Neural progenitor cell (in vitro differentiated cells): ENCODE data around the gene CAMK2A. TPM values are rescaled to one million over a fixed set of nuclear protein-coding genes. Genes with fewer than 3 reads are reported as not detected.
A peak's percentile ranks its signal among the peaks of the same experiment; 100 is the strongest.

ENCODE experiments used
- DNase-seq: peaks from one replicate; pipeline ENCODE4 v3.0.0-alpha.2; 2016; ENCODE audit warnings: low spot score
- H2AFZ ChIP-seq: fragments of 200-600 bp; sonication (generic); replicated peaks from 2 replicates; pipeline ENCODE4 v1.6.1; 2016; ENCODE audit warnings: antibody characterized with exemption
- H3F3A ChIP-seq: fragments of 200-600 bp; sonication (generic); 2 replicates; pipeline ENCODE4 v1.6.1; 2016; ENCODE audit warnings: antibody characterized with exemption, low read depth
- H3K27ac ChIP-seq: fragments of 200-600 bp; sonication (generic); 2 replicates; pipeline ENCODE4 v1.5.1; 2016; ENCODE audit warnings: mild to moderate bottlenecking
- H3K27me3 ChIP-seq: fragments of 200-600 bp; sonication (generic); 2 replicates; pipeline ENCODE4 v1.6.1; 2016; ENCODE audit warnings: mild to moderate bottlenecking, moderate library complexity
- H3K36me3 ChIP-seq: fragments of 200-600 bp; sonication (generic); 2 replicates; pipeline ENCODE4 v1.5.1; 2016
- H3K4me1 ChIP-seq: fragments of 200-600 bp; sonication (generic); 2 replicates; pipeline ENCODE4 v1.6.1; 2016; ENCODE audit warnings: mixed run types
- H3K4me2 ChIP-seq: fragments of 200-600 bp; sonication (generic); 2 replicates; pipeline ENCODE4 v1.6.1; 2016
- H3K4me3 ChIP-seq: fragments of 200-600 bp; sonication (generic); 2 replicates; pipeline ENCODE4 v1.5.1; 2016
- H3K79me2 ChIP-seq: fragments of 200-600 bp; sonication (generic); 2 replicates; pipeline ENCODE4 v1.6.1; 2016; ENCODE audit warnings: low read depth
- H3K9ac ChIP-seq: fragments of 200-600 bp; sonication (generic); 2 replicates; pipeline ENCODE4 v1.6.1; 2016
- H3K9me3 ChIP-seq: fragments of 200-600 bp; sonication (generic); 2 replicates; pipeline ENCODE4 v1.5.1; 2016; ENCODE audit warnings: low read depth
- H4K20me1 ChIP-seq: fragments of 200-600 bp; sonication (generic); 2 replicates; pipeline ENCODE4 v1.6.1; 2016; ENCODE audit warnings: low read depth
- H3K27ac Mint-ChIP-seq: 3 replicates; pipeline ENCODE4 v1.8.0; 2021; ENCODE audit warnings: mixed read lengths
- H3K27me3 Mint-ChIP-seq: 2 replicates; pipeline ENCODE4 v1.8.0; 2022; ENCODE audit warnings: low read depth, mild to moderate bottlenecking, inconsistent platforms, moderate library complexity, mixed read lengths; ENCODE audit not compliant: insufficient read depth
- H3K36me3 Mint-ChIP-seq: 3 replicates; pipeline ENCODE4 v1.8.0; 2021; ENCODE audit warnings: mixed read lengths
- H3K4me1 Mint-ChIP-seq: 3 replicates; pipeline ENCODE4 v1.8.0; 2021; ENCODE audit warnings: mixed read lengths
- H3K4me3 Mint-ChIP-seq: 3 replicates; pipeline ENCODE4 v1.8.0; 2021; ENCODE audit warnings: mild to moderate bottlenecking, moderate library complexity, mixed read lengths
- H3K9me3 Mint-ChIP-seq: 3 replicates; pipeline ENCODE4 v1.8.0; 2020; ENCODE audit warnings: mixed read lengths
- EZH2 ChIP-seq: fragments of 200-600 bp; sonication (generic); IDR thresholded peaks from 2 replicates; pipeline ENCODE4 v1.6.1; 2017; ENCODE audit warnings: antibody characterized with exemption, mild to moderate bottlenecking, moderate library complexity
- EZH2phosphoT487 ChIP-seq: fragments of 200-600 bp; sonication (generic); IDR thresholded peaks from 2 replicates; pipeline ENCODE4 v1.6.1; 2017; ENCODE audit warnings: antibody characterized with exemption
- total RNA-seq: library from RNA; depleted of rRNA; stranded (reverse); fragments of >200 nt; gene quantifications from 2 replicates; pipeline ENCODE4 v1.2.3, GENCODE V29; 2015; ENCODE audit warnings: low replicate concordance
- TF ChIP-seq, protein P1 (sequence below): fragments of 200-600 bp; sonication (generic); IDR thresholded peaks from 2 replicates; pipeline ENCODE4 v1.5.1; 2017; ENCODE audit warnings: antibody characterized with exemption, mild to moderate bottlenecking

CAMK2A gene
- total RNA-seq, 1 donor from 2014 or later: 0.09 TPM

- H4K20me1 ChIP-seq: no peaks in the 10 kb centered on the region
- H3K4me1 ChIP-seq: peaks cover 45% of the 10 kb centered on the region
- Mint-ChIP-seq H3K4me1 (peaks cover 76% of the 10 kb centered on the region), H3K4me3 (no peak overlapping the region), H3K36me3 (no peaks in the 10 kb centered on the region), H3K9me3 (no peaks in the 10 kb centered on the region), H3K27ac (peak overlapping the region; percentile 14), H3K27me3 (peaks cover 10% of the 10 kb centered on the region)
- no peak overlapping the region for H3K4me3 ChIP-seq
- DNase-seq: no peak
- H3K4me2 ChIP-seq: no peak overlapping the region
- H3F3A ChIP-seq: peaks cover 53% of the 10 kb centered on the region
- TF ChIP-seq, protein P1, sequence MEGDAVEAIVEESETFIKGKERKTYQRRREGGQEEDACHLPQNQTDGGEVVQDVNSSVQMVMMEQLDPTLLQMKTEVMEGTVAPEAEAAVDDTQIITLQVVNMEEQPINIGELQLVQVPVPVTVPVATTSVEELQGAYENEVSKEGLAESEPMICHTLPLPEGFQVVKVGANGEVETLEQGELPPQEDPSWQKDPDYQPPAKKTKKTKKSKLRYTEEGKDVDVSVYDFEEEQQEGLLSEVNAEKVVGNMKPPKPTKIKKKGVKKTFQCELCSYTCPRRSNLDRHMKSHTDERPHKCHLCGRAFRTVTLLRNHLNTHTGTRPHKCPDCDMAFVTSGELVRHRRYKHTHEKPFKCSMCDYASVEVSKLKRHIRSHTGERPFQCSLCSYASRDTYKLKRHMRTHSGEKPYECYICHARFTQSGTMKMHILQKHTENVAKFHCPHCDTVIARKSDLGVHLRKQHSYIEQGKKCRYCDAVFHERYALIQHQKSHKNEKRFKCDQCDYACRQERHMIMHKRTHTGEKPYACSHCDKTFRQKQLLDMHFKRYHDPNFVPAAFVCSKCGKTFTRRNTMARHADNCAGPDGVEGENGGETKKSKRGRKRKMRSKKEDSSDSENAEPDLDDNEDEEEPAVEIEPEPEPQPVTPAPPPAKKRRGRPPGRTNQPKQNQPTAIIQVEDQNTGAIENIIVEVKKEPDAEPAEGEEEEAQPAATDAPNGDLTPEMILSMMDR: no peak
- no peak for TF ChIP-seq EZH2phosphoT487
- TF ChIP-seq EZH2: no peak
- no peak overlapping the region for H2AFZ ChIP-seq
- H3K9me3 ChIP-seq: no peaks in the 10 kb centered on the region
- peaks cover 7% of the 10 kb centered on the region for H3K27me3 ChIP-seq
- H3K9ac ChIP-seq: no peak overlapping the region
- H3K36me3 ChIP-seq: no peaks in the 10 kb centered on the region
- no peaks in the 10 kb centered on the region for H3K79me2 ChIP-seq
- H3K27ac ChIP-seq: no peak overlapping the region
These were observed 16.0 kb upstream of the CAMK2A start for GRCh38 chr5:150305557-150305956.

DNA sequence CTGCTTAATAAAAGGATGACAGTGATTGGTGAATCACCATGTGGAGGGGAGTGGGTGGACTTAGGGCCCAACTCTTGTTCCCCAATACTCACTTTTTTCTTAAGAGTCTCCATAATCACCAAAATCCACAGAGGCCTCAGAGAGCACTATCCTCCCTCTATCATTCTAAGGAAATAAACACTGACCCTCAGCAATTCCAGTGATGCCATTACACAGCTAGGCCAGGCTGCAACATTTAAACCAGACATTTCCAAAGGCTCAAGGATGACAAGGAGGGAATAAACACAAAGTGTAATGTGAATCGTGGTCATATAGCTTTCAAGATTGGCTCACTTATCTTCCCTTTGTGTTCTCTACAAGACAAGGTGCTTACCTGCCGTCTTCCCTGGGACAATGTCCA, 15.5 kb upstream of the CAMK2A start:
- peaks cover 53% of the 10 kb centered on the region for H3F3A ChIP-seq
- Mint-ChIP-seq H3K4me1 (peaks cover 77% of the 10 kb centered on the region), H3K9me3 (no peaks in the 10 kb centered on the region), H3K27ac (peak overlapping the region; percentile 14), H3K27me3 (peaks cover 10% of the 10 kb centered on the region), H3K4me3 (no peak overlapping the region), H3K36me3 (no peaks in the 10 kb centered on the region)
- no peak overlapping the region for H3K27ac ChIP-seq
- peaks cover 47% of the 10 kb centered on the region for H3K4me1 ChIP-seq
- no peaks in the 10 kb centered on the region for H3K79me2 ChIP-seq
- TF ChIP-seq, protein P1: no peak
- TF ChIP-seq EZH2: no peak
- no peak for TF ChIP-seq EZH2phosphoT487
- no peaks in the 10 kb centered on the region for H3K36me3 ChIP-seq
- no peak overlapping the region for H3K9ac ChIP-seq
- H4K20me1 ChIP-seq: no peaks in the 10 kb centered on the region
- no peak for DNase-seq
- no peak overlapping the region for H3K4me3 ChIP-seq
- H3K27me3 ChIP-seq: peaks cover 7% of the 10 kb centered on the region
- H2AFZ ChIP-seq: no peak overlapping the region
- H3K4me2 ChIP-seq: no peak overlapping the region
- H3K9me3 ChIP-seq: no peaks in the 10 kb centered on the region

- Histone ChIP-seq H3K36me3 (no peaks in the 10 kb centered on the region), H4K20me1 (no peaks in the 10 kb centered on the region), H3K27ac (no peak overlapping the region), H2AFZ (no peak overlapping the region), H3K27me3 (peaks cover 7% of the 10 kb centered on the region), H3K79me2 (no peaks in the 10 kb centered on the region), H3K4me3 (no peak overlapping the region), H3K9me3 (no peaks in the 10 kb centered on the region), H3K4me2 (peak overlapping the region; percentile 6), H3K9ac (no peak overlapping the region), H3K4me1 (peaks cover 48% of the 10 kb centered on the region), H3F3A (peaks cover 53% of the 10 kb centered on the region)
- H3K36me3 Mint-ChIP-seq: no peaks in the 10 kb centered on the region
- no peak overlapping the region for H3K4me3 Mint-ChIP-seq
- no peak for DNase-seq
- H3K27ac Mint-ChIP-seq: no peak overlapping the region
- H3K4me1 Mint-ChIP-seq: peaks cover 77% of the 10 kb centered on the region
- TF ChIP-seq, protein P1: no peak
- TF ChIP-seq EZH2phosphoT487 (no peak), EZH2 (no peak)
- H3K27me3 Mint-ChIP-seq: peaks cover 10% of the 10 kb centered on the region
- H3K9me3 Mint-ChIP-seq: no peaks in the 10 kb centered on the region
These were observed 15.0 kb upstream of the CAMK2A start for GRCh38 chr5:150304481-150305081.
